ENCODE data around the gene ADAP2.
A peak's percentile ranks its signal among the peaks of the same experiment; 100 is the strongest.
"Not testable (repeated sequence)": the region's sequence is repeated elsewhere in the genome, so short reads cannot be mapped to it uniquely, and the experiment has no call there.

Gene ADAP2

DNA sequence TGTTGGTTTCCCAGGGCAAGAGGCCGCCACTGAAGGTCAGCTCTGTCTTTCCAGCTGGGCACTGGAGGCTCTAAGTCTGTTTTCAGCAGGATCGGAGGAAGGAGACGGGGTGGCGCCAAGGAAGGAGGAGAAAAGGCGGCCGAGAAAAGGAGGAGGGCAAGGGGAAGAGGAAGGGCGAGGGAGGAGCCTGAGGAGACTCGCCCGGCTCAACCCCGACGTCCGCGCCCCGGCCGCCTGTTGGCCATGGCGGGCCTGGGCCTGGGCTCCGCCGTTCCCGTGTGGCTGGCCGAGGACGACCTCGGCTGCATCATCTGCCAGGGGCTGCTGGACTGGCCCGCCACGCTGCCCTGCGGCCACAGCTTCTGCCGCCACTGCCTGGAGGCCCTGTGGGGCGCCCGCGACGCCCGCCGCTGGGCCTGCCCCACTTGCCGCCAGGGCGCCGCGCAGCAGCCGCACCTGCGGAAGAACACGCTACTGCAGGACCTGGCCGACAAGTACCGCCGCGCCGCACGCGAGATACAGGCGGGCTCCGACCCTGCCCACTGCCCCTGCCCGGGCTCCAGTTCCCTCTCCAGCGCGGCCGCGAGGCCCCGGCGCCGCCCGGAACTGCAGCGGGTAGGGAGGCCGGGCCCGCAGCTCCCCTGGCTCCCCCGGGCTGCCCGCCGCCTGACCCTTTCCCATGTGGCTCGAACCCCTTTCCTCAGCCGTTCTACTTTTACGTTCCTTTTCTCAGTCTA, 49.3 kb downstream of the ADAP2 start, which contains the start of gene RNF135:
Gene RNF135, plus strand, starts transcription at position 209 of the 737 bp plus-strand sequence. Its CDS starts 35 bp downstream, at position 244.
- DNase-seq (ENCODE audit: low read depth), result peak; percentile 40

DNA sequence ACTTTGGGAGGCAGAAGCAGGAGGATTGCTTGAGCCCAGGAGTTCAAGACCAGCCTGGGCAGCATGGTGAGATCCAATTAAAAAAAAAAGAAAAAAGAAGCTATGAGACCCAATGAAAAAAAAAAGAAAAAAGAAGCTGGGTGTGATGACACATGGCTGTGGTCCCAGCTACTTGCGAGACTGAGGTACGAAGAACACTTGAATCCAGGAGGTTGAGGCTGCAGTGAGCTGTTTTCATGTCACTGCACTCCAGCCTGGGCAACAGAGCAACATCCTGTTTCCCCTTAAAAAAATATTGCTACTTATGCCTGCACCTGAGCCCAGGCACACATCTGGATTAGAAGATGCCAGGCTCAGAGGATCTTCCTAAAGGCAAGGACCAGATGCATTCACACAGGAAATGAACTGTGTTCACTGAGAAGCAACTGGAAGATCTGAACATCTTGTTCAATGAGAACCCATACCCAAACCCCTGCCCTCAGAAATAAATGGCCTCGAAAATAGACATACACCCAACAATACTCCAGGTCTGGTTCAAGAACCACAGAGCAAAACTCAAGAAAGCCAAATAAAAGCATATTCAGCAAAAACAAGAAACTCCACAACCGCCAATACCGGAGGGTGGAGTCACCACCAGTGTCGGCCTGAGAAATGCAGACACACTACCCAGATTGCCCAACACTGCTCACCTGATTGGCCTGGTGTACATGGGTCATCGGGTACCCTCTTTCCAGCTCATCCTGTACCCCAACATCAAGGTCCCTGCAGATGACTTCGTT, 53.5 kb downstream of the ADAP2 start:
- no peak for DNase-seq (ENCODE audit: low read depth)

DNA sequence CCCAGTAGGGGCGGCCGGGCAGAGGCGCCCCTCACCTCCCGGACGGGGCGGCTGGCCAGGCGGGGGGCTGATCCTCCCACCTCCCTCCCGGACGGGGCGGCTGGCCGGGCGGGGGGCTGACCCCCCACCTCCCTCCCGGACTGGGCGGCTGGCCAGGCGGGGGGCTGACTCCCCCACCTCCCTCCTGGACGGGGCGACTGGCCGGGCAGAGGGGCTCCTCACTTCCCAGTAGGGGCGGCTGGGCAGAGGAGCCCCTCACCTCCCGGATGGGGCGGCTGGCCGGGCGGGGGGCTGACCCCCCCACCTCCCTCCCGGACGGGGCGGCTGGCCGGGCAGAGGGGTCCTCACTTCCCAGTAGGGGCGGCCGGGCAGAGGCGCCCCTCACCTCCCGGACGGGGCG, 58.2 kb downstream of the ADAP2 start:
- DNase-seq (ENCODE audit: low read depth), result not testable (repeated sequence)

DNA sequence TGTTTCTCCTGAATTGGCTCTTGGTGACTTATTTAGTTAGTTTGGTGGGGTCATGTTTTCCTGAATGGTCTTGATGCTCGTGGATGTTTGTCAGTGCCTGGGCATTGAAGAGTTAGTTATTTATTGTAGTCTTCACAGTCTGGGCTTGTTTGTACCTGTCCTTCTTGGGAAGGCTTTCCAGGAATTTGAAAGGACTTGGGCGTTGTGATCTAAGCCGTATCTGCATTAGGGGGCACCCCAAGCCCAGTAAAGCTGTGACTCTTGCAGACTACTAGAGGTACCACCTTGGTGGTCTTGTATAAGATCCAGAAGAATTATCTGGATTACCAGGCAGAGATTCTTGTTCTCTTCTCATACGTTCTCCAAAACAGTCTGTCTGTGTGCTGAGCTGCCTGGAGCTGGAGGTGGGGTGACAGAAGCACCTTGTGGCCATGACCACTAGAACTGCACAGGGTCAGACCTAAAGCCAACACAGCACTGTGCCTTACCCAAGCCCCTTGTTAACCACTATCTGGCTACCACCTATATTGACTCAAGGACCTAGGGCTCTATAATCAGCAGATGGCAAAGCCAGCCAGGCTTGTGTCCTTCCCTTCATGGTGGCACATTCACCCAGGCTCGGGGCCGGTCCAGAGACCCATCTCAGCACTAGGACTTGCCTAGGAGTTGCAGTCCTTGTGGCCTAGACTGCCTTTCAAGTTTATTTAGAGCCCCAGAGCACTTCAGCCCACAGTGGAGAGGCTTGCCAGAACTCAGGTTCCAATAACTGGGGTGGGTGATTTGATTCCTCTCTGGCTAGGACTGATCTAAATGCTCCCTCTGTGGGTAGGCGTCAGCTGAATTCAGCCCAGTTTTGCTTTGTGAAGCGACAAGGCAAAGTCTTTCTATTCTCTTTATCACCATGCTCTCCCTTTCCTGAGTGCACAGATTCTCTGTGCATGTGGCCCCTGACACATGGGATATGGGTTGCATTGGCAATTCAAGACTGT, 60.1 kb downstream of the ADAP2 start:
- DNase-seq (ENCODE audit: low read depth), result no peak

DNA sequence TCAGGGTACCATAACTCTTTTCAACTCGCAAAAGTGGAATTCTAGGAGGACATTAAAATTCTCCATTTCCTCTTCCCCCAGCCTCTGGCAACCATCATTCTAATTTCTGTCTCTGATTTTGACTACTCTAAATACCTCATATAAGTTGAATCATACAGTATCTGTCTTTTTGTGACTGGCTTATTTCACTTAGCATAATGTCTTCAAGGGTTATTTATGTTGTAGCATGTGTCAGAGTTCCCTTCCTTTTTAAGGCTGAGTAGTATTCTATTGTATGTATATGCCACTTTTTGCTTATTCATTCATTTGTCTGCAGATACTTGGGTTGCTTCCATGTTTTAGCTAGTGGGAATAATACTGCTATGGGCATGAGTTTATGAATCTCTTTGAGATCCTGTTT, 61.1 kb downstream of the ADAP2 start:
- no peak for DNase-seq (ENCODE audit: low read depth)

DNA sequence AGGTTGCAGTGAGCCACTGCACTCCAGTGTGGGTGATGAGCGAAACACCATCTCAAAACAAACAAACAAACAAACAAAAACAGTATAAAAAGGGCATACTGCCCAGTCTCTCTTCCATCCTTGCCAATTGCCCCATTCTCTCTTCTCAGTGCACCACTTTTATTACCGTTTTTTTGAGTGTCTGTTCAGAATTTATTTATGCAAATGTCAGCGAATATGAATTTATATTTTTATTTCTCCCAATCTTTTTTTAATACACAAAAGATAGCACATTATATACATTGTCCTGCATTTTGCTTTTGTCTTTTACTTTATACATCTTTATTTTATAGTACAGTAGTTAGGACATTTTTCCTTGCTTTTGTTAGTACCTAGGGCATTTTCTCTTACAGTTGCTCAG, 68.7 kb downstream of the ADAP2 start:
- no peak for DNase-seq (ENCODE audit: low read depth)

DNA sequence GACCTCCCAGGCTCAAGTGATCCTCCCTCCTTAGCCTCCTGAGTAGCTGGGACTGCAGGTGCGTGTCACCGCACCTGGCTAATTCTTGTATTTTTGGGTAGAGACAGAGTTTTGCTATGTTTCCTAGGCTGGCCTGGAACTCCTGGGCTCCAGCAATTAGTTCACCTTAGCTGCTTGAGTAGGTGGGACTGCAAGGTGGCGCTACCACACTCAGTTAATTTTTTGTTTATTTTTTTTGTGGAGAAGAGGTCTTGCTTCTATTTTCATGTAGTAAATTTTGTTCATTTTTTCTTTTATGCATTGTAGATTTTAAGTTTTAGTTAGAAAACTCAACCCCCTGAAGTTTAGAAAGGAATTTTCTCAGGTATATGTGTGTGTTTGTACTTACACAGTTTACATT, 70.8 kb downstream of the ADAP2 start:
- DNase-seq (ENCODE audit: low read depth), result no peak

DNA sequence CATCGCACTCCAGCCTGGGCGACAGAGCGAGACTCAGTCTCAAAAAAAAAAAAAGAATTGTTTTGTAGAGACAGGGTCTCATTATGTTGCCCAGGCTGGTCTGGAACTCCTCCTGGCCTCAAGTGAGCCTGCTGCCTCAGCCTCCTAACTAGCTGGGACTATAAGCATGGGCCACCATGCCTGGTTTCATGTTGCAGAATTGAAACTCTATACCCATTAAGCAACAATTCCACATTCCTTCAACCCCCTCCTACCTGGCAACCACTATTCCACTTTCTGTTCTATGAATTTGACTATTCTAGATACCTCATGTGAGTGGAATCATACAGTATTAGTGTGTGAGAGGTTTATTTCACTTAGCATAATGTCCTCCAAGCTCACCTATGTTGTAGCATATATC, 73.6 kb downstream of the ADAP2 start:
- no peak for DNase-seq (ENCODE audit: low read depth)

DNA sequence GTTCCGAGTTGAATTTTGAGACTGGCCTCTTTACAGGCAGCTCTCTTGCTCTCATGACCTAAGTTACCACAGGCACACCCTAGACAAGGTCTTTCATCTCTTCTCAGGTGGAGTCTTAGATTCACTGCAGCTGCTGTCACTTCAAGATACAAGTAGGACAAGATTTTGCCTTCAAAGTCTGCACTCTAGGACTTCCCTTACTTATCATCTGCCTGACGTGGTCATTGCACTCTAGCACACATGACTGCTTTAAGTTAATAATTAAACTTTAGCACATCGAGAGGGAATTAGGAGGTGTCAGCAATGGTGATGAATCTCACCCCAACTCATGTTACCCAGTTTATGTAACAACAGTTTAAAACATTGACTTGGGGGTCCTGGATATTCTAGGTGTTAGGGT, 74.7 kb downstream of the ADAP2 start:
- DNase-seq (ENCODE audit: low read depth), result no peak

DNA sequence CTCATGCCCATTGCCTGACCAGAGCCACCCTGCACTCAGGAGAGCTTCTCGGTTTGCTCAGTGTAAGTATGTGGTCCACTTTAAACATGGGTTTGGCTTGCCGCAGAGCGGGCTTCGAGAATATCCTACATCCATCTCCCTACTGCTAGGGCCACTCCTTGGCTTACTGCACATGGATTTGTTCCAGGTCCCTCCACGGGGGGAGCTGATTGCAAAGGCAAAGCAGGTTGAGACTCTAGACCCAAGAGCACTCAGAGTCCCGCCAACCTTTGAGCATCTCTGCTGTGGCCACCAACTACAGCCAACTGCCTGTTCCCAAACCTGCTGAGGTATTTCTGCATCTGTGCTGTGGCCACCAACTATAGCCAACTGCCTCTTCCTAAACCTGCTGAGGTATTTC, 75.5 kb downstream of the ADAP2 start:
- DNase-seq (ENCODE audit: low read depth), result no peak

DNA sequence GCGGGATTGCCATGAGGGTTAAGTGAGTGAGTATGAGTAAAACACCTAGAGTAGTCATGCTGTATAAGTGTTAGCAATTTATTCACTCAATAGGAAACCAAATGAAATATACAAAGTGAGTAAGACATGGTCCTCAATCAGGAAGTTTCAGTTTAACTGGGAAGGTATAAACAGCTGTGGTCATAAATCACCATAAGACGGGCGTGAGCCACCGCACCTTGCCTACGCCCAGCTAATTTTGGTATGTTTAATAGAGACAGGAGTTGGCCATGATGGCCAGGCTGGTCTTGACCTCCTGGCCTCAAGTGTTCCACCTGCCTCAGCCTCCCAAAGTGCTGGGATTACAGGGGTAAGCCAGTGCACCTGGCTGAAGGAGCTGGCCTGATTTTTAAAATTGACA, 76.1 kb downstream of the ADAP2 start:
- DNase-seq (ENCODE audit: low read depth), result no peak

DNA sequence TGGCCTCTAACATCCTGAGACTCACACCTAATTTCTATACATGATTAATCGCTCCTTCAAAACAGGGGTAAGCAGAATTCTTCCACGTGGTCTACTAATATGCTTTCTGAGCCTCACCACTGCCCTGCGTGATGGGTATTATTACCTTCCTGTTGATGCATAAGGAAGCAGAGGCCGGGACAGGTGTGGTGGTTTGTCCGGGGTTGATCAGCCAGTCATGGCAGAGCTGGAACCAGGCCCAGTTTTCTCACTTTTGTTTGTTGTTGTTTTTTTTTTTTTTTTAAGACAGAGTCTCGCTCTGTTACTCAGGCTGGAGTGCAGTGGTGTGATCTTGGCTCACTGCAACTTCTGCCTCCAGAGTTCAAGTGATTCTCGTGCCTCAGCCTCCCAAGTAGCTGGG, 80.3 kb downstream of the ADAP2 start:
- DNase-seq (ENCODE audit: low read depth), result no peak

DNA sequence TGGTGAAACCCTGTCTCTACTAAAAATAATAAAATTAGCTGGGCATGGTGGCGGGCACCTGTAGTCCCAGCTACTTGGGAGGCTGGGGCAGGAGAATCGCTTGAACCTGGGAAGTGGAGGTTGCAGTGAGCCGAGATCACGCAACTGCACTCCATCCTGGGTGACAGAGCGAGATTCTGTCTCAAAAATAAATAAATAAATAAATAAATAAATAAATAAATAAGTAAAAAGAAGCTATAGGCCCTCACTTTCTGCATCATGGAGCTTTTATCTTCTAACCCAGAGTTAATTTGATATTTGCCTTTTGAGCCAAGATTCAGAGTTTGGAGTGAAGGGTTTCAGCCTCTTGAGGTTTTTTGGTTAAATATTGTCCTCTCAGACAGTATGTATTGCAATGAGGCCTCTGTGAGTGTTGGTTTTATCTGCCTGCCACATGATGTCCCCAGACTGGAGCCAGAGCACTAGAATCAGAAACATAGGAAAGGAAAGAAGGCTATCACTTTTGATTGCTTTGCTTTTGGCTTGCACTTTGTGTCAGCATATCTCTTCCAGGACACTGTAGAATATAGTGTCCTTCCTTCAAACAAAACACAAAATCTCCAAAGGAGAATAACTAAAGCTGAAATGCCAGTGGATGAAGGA, 81.6 kb downstream of the ADAP2 start:
- no peak for DNase-seq (ENCODE audit: low read depth)

DNA sequence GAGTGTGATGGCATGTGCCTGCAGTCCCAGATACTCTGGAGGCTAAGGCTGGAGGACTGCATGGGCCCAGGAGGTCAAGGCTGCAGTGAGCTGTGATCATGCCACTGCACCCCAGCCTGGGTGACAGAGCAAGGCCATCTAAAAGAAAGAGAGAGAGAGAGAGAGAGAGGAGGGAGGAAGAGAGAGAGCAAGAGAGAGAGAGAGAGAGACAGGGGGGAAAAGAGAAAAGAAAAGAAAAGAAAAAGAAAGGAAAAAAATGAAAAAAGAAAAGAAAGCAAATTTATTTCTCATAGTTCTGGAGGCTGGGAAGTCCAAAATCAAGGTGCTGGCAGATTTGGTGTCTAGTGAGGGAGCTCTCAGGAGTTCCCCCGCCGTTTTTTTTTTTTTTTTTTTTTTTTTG, 82.4 kb downstream of the ADAP2 start:
- no peak for DNase-seq (ENCODE audit: low read depth)

DNA sequence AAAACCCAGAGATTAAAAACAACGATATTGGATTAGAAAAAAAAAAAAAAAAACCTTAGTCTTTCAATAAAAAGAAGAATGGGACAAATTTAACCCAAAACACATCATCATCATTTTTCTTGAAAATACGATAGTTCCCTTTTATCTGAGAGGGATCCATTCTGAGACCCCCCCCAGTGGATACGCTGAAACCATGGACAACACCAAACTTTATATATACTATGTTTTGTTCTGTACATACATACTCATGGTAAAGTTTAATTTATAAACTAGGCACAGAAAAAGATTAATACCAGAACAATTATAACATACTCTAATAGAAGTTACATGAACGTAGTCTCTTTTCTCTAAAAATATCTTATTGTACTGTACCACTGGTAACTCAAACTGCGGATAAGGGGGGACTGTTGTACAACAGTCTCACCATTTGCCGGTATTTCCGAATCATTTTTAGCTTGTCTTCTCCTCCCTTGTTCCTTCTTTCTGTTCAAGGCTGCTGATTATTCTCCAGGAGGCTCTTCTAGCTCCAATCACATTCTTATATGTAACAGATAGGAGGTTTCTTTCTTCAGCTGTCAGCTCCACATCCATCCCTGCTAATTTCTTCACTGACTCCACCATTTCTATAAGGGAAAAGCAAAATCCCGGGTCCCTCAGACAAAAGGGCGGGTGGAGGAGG, 86.1 kb downstream of the ADAP2 start:
- DNase-seq (ENCODE audit: low read depth), result no peak

DNA sequence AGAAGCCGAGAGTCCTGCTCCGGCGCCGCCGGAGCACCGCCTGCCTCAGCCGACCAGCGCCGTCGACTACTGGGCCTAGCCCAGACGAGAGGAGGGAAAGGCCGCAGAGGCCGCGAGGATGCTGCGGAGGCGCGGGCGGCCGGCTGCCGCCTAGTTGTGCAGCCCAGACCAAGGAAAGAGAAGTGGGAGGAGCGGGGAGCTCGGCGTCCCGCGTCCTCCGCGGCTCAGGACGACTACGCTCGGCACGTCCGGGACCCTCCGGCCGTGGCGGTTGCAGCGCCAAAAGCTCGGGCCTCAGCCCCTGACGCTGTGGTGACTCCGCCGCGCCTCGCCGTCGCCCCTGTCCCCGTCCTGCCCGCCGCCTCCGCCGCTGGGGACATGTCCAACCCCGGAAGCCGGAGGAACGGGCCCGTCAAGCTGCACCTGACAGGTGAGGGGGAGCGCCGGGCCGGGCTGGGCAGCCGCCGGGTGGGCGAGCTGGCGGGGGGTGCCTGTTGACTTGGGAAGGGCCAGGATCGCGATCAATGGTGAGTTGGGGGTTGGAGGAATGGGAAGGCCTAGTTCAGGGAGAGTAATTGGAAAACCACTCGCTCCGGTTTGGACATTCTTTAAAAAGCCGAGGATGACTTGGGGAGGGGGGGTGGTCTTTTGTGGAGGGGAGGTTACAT, 86.8 kb downstream of the ADAP2 start:
- peak; percentile 33 for DNase-seq (ENCODE audit: low read depth)
